Activated CD8-positive, alpha-beta T cell treated with anti-CD3 and anti-CD28 coated beads for 36 hours (primary cell): Measurements from ENCODE around the gene OIP5. TPM values are rescaled to one million over a fixed set of nuclear protein-coding genes. Genes with fewer than 3 reads are reported as not detected.
"Not testable (repeated sequence)": the region's sequence is repeated elsewhere in the genome, so short reads cannot be mapped to it uniquely, and the experiment has no call there.

Experiments
- ATAC-seq: fragments of 200-7000 bp; cut with Tn5 transposase; one replicate; pipeline ENCODE4 v1.10.0; 2021; ENCODE audit warnings: mild to moderate bottlenecking, moderate library complexity
- CTCF ChIA-PET: fragments of 350-600 bp; sonication (Branson Sonifier 250); formaldehyde crosslinking; loops from one replicate; lab custom pipeline; 2021; ENCODE audit warnings: antibody characterized with exemption; lab: Charles Lee
- POLR2A ChIA-PET: fragments of 350-600 bp; sonication (Branson Sonifier 250); formaldehyde crosslinking; loops from one replicate; lab custom pipeline; 2021; ENCODE audit warnings: antibody characterized with exemption; lab: Charles Lee
- DNase-seq: peaks from one replicate; pipeline ENCODE4 v3.0.0-alpha.2; 2020
- H3K27ac Mint-ChIP-seq: one replicate; pipeline ENCODE4 v1.8.0; 2021; ENCODE audit warnings: mild to moderate bottlenecking, mixed read lengths
- H3K27me3 Mint-ChIP-seq: one replicate; pipeline ENCODE4 v1.8.0; 2021; ENCODE audit warnings: mixed read lengths
- H3K36me3 Mint-ChIP-seq: one replicate; pipeline ENCODE4 v1.8.0; 2021; ENCODE audit warnings: low read depth, mixed read lengths
- H3K4me1 Mint-ChIP-seq: one replicate; pipeline ENCODE4 v1.8.0; 2021; ENCODE audit warnings: low read depth, mixed read lengths
- H3K4me3 Mint-ChIP-seq: one replicate; pipeline ENCODE4 v1.8.0; 2021; ENCODE audit warnings: mild to moderate bottlenecking, moderate library complexity, mixed read lengths
- H3K9me3 Mint-ChIP-seq: one replicate; pipeline ENCODE4 v1.8.0; 2021; ENCODE audit warnings: mixed read lengths
- CTCF ChIP-seq: fragments of 200-600 bp; IDR thresholded peaks from one replicate; pipeline ENCODE4 v1.8.0; 2022; ENCODE audit warnings: antibody characterized with exemption, mild to moderate bottlenecking
- intact Hi-C: fragments of 100-400 bp; cut with micrococcal nuclease; formaldehyde crosslinking; loops from one replicate; pipeline ENCODE4 v1.10.0; 2022
- total RNA-seq, 2 experiments: library from RNA; stranded (reverse); gene quantifications; one replicate each; pipeline ENCODE4 v1.2.3, GENCODE V29; 2021

OIP5 gene
- total RNA-seq, 2 experiments from 2014 or later: 13.5 to 13.6 TPM

- ChIA-PET POLR2A (no interaction called here), CTCF (no interaction called here)
- intact Hi-C loops: no loop called here
- Mint-ChIP-seq H3K36me3 (peaks cover 5% of the 10 kb centered on the region), H3K9me3 (no peaks in the 10 kb centered on the region), H3K4me3 (no peak overlapping the region), H3K4me1 (no peaks in the 10 kb centered on the region), H3K27ac (no peak overlapping the region), H3K27me3 (no peaks in the 10 kb centered on the region)
- no peak for DNase-seq
- TF ChIP-seq CTCF: no peak
- no peak for ATAC-seq
These were observed 68.5 kb downstream of the OIP5 start for GRCh38 chr15:41263891-41264351.

GRCh38 chr15:41262571-41262970 lies 69.8 kb downstream of the OIP5 start:
- intact Hi-C loops: no loop called here
- Mint-ChIP-seq H3K27me3 (no peaks in the 10 kb centered on the region), H3K9me3 (no peaks in the 10 kb centered on the region), H3K4me3 (no peak overlapping the region), H3K36me3 (peaks cover 5% of the 10 kb centered on the region), H3K27ac (no peak overlapping the region), H3K4me1 (no peaks in the 10 kb centered on the region)
- no peak for DNase-seq
- TF ChIP-seq CTCF: no peak
- ChIA-PET POLR2A (interaction anchor here (0.7 kb wide), 1 partner anchor 92 kb away, joined by 3 read pairs; no protein-coding TSS in a partner anchor), CTCF (no interaction called here)
- ATAC-seq: no peak

GRCh38 chr15:41260924-41261323 lies 71.5 kb downstream of the OIP5 start:
- H3K9me3 Mint-ChIP-seq, DNase-seq, intact Hi-C loops, H3K27me3 Mint-ChIP-seq, CTCF ChIA-PET, H3K4me3 Mint-ChIP-seq, POLR2A ChIA-PET, H3K36me3 Mint-ChIP-seq, H3K4me1 Mint-ChIP-seq, ATAC-seq, H3K27ac Mint-ChIP-seq: not testable (repeated sequence)

- intact Hi-C loops: no loop called here
- ChIA-PET POLR2A (no interaction called here), CTCF (no interaction called here)
- TF ChIP-seq CTCF: no peak
- no peaks in the 10 kb centered on the region for H3K27me3 Mint-ChIP-seq
- no peaks in the 10 kb centered on the region for H3K36me3 Mint-ChIP-seq
- no peak for ATAC-seq
- H3K9me3 Mint-ChIP-seq: no peaks in the 10 kb centered on the region
- H3K27ac Mint-ChIP-seq: no peak overlapping the region
- H3K4me3 Mint-ChIP-seq: no peak overlapping the region
- no peaks in the 10 kb centered on the region for H3K4me1 Mint-ChIP-seq
- no peak for DNase-seq
These were observed 72.7 kb downstream of the OIP5 start for GRCh38 chr15:41259546-41260189.

Other genes starting within 250 kb of the OIP5 start
- gene INO80, start 216.3 kb downstream of the OIP5 start, total RNA-seq: 10 to 100 TPM; 19.1 to 20.2 TPM
- gene EXD1, start 101.8 kb downstream of the OIP5 start, total RNA-seq: not detected
- gene CHP1, start 101.3 kb downstream of the OIP5 start, total RNA-seq: 10 to 100 TPM; 31.6 to 34.7 TPM
- gene NUSAP1, start 290 bp upstream of the OIP5 start, total RNA-seq: 100 to 1,000 TPM; 163 to 170 TPM
- 10 to 100 TPM; 17.7 to 19.2 TPM for gene NDUFAF1, start 69.9 kb upstream of the OIP5 start, total RNA-seq
- 10 to 100 TPM; 26.8 to 30.0 TPM for gene RTF1, start 84.5 kb upstream of the OIP5 start, total RNA-seq
- 1 to 10 TPM; 4.7 to 6.1 TPM for gene ITPKA, start 161.3 kb upstream of the OIP5 start, total RNA-seq
- gene LTK, start 181.2 kb upstream of the OIP5 start, total RNA-seq: under 1 TPM; 0.81 to 0.83 TPM
- 10 to 100 TPM; 54.7 to 54.8 TPM for gene RPAP1, start 211.7 kb upstream of the OIP5 start, total RNA-seq
- gene TYRO3, start 226.6 kb upstream of the OIP5 start, total RNA-seq: 1 to 10 TPM in 1 of 2 experiments, under 1 TPM in 1; 0.67 to 1.3 TPM